ENCODE results near the gene SLC44A4.
"Not testable (repeated sequence)": the region's sequence is repeated elsewhere in the genome, so short reads cannot be mapped to it uniquely, and the experiment has no call there.

SLC44A4 gene

GRCh38 chr6:31847276-31847978 lies 31.4 kb downstream of the SLC44A4 start:
- TF ChIP-seq ZFX (IDR thresholded peaks at IDR 0.05) (no peak), CTCF (conservative IDR thresholded peaks at IDR 0.05) (no peak)
- no peak overlapping the region for H3K27ac ChIP-seq

- no peak overlapping the region for H3K27ac ChIP-seq
- TF ChIP-seq ZFX (IDR thresholded peaks at IDR 0.05) = no peak
- no peak for TF ChIP-seq CTCF (conservative IDR thresholded peaks at IDR 0.05)
Observed at GRCh38 chr6:31844507-31844906, 34.3 kb downstream of the SLC44A4 start.

DNA sequence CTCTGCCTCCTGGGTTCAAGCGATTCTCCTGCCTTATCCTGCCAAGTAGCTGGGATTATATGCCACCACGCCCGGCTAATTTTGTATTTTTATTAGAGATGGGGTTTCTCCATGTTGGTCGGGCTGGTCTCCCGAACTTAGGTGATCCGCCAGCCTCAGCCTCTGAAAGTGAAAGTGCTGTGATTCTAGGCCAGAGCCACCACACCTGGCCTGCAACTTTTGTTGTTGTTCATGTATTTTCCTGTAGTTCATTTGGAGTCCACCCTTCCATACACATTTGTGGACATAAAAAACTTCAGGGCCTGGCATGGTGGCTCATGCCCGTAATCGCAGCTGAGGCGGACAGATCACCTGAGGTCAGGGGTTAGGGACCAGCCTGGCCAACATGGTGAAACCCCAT lies 36.7 kb downstream of the SLC44A4 start:
- TF ChIP-seq CTCF (conservative IDR thresholded peaks at IDR 0.05) (no peak), ZFX (IDR thresholded peaks at IDR 0.05) (no peak)
- no peak overlapping the region for H3K27ac ChIP-seq

DNA sequence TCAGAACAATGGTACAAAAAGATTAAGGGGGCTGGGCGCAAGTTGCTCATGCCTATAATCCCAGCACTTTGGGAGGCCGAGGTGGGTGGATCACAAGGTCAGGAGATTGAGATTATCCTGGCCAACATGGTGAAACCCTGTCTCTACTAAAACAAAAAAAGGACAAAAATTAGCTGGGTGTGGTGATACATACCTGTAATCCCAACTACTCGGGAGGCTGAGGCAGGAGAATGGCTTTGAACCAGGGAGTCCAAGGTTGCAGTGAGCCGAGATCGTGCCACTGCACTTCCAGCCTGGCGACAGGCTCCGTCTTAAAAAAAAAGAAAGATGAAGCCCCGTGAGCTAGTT lies 39.0 kb downstream of the SLC44A4 start:
- H3K27ac ChIP-seq = not testable (repeated sequence)

GRCh38 chr6:31838968-31839367 lies 39.8 kb downstream of the SLC44A4 start:
- no peak for TF ChIP-seq ZFX (IDR thresholded peaks at IDR 0.05)
- TF ChIP-seq CTCF (conservative IDR thresholded peaks at IDR 0.05) = no peak
- H3K27ac ChIP-seq = no peak overlapping the region

DNA sequence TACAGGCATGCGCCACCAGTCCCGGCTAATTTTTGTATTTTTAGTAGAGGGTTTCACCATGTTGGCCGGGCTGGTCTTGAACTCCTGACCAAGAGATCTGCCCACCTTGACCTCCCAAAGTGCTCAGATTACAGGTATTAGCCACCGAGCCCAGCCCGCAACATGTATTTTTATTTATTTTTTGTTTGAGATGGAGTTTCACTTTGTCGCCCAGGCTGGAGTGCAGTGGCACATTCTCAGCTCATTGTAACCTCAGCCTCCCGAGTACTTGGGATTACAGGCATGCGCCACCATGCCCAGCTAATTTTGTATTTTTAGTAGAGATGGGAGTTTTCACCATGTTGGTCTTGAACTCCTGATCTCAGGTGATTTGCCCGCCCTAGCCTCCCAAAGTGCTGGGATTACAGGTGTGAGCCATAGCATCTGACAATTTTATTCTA lies 40.7 kb downstream of the SLC44A4 start:
- H3K27ac ChIP-seq = peak overlapping the region; percentile 1; the same call in 1 of the 2 replicates

DNA sequence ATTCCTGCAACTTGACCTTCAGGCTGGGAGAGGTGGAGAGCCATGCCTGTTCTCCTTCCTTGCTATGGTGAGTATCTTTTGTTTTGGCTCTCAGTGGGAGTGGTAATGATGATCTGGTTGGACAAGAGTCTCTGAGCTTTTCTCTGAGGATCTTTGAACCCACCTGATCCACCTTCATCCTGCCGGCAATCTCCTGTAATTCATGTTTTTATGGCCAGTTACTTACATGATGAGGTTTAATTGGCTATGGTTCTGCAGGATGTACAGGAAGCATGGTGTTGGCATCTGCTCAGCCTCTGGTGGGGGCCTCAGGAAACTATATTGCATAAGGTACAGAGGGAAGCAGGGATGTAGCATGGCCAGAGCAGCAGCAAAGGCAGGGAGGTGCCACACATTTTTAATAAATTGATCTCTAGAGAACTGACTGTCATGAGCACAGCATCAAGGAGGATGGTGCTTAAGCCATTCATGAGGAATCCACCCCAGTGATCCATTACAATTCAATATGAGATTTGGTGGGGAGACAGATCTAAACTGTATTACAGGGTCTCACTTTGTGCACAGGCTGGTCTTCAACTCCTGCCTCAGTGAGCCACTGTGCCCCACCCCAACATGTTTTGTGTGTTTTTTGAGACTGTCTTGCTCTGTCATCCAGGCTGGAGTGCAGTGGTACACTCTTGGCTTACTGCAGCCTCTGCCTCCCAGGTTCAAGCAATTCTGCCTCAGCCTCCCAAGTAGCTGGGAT lies 41.3 kb downstream of the SLC44A4 start:
- TF ChIP-seq ZFX (IDR thresholded peaks at IDR 0.05) (no peak), CTCF (conservative IDR thresholded peaks at IDR 0.05) (no peak)
- H3K27ac ChIP-seq = peak overlapping the region; percentile 97; the same call in 1 of the 2 replicates

GRCh38 chr6:31836474-31837368 lies 42.1 kb downstream of the SLC44A4 start:
- peak overlapping the region; percentile 97 for H3K27ac ChIP-seq
- TF ChIP-seq CTCF (conservative IDR thresholded peaks at IDR 0.05) (no peak), ZFX (IDR thresholded peaks at IDR 0.05) (no peak)
